Hematopoietic multipotent progenitor cell treated with erythropoietin and hydrocortisone succinate and interleukin-3 and kit ligand, for 4 days (in vitro differentiated cells): ENCODE data around the gene THBS3.
"Not testable (repeated sequence)": the region's sequence is repeated elsewhere in the genome, so short reads cannot be mapped to it uniquely, and the experiment has no call there.

Experiments used
- DNase-seq: peaks from one replicate; pipeline ENCODE4 v3.0.0-alpha.2; 2015

The THBS3 gene

GRCh38 chr1:155206891-155207805 is 549 bp downstream of the THBS3 start:
- peak; percentile 94 for DNase-seq

- DNase-seq = no peak
Observed at GRCh38 chr1:155205969-155206593, 1.6 kb downstream of the THBS3 start.

GRCh38 chr1:155205035-155205434 is 2.7 kb downstream of the THBS3 start:
- DNase-seq = no peak

DNA sequence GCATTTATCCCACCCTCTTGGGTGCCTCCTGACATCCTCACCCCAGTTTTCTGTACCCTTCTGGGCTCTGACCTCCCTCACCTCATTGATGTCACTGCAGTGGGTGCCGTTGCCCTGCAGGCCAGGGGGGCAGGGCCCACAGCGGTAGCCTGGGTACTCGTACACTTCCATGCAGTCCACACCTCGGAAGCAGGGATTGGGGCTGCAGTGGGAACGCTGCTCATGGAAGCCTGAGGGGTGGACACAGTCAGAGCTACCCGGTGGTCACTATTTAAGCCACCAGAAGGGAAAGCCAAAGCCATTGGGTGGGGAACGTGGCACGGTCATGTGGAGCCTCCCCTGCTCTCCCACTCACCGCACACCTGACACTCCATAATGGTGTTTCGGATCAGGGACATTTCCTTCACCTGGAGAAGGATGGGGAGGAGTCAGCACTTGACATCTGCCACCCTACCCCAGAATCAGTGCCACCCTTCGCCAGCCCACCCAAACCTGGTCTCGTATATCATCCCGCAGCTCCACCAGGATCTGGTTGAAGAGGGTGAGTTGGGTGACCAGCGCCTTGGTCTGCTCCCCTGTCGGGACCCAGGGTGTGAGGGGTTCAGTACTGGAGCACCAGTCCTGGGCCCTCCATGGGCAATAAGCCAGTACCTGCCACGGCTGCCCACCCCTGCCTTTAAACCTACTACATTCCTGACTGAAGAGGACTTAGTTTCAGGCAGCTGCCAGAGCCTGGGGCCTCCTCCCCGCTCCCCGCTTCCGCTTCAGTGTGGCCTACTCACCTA is 4.8 kb downstream of the THBS3 start:
- no peak for DNase-seq

- no peak for DNase-seq
Observed at GRCh38 chr1:155202198-155202597, 5.5 kb downstream of the THBS3 start.

- DNase-seq = no peak
Observed at GRCh38 chr1:155200920-155201319, 6.8 kb downstream of the THBS3 start.

DNA sequence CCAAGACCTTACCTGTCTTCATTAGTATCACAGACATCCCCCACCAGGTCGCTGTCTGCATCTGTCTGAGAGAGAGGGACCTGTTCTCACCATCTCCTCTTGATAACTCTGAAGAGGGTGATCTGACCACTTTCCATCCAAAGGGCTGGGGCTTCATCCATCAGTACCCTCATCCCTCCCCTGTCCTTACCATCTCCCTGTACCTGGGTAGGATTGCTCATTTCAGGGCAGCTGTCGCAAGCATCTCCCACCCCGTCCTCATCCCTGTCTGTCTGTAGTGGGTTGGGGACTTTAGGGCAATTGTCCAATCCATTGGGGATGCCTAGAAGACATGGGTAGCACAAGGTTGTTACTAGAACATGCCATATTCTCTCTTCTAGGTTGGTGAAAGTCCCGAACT is 7.9 kb downstream of the THBS3 start:
- no peak for DNase-seq

GRCh38 chr1:155198547-155198906 is 9.2 kb downstream of the THBS3 start:
- DNase-seq = no peak

DNA sequence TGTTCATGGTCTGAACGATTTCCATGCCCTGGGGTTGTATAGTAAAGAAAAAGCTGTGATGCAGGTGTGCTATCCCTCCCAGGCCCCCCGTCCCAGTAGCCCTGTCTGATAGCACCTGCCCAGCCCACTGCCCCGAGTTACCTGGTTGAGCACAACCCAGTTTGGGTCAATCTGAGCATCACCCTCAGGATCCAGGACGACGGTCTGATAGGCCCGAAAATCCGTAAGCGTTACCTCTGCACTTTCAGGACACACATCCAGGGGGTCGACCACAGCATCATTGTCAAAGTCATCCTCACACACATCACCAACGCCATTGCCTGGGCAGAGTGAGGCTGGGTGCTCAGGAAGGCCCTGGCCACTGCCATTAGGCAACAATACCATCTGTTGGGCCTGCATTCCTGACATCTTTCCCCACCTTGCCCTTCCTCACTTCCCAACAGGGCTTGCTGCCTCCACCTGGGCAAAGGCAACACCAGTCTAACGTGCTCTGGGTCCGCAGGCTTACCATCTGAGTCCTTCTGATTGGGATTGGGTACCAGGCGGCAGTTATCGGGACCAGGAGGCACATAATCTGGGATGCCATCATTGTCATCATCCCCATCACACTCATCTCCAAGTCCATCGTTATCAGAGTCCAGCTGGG is 9.7 kb downstream of the THBS3 start:
- no peak for DNase-seq

- no peak for DNase-seq
Observed at GRCh38 chr1:155196893-155197638, 10.6 kb downstream of the THBS3 start.

GRCh38 chr1:155196103-155196892 is 11.4 kb downstream of the THBS3 start:
- no peak for DNase-seq

DNA sequence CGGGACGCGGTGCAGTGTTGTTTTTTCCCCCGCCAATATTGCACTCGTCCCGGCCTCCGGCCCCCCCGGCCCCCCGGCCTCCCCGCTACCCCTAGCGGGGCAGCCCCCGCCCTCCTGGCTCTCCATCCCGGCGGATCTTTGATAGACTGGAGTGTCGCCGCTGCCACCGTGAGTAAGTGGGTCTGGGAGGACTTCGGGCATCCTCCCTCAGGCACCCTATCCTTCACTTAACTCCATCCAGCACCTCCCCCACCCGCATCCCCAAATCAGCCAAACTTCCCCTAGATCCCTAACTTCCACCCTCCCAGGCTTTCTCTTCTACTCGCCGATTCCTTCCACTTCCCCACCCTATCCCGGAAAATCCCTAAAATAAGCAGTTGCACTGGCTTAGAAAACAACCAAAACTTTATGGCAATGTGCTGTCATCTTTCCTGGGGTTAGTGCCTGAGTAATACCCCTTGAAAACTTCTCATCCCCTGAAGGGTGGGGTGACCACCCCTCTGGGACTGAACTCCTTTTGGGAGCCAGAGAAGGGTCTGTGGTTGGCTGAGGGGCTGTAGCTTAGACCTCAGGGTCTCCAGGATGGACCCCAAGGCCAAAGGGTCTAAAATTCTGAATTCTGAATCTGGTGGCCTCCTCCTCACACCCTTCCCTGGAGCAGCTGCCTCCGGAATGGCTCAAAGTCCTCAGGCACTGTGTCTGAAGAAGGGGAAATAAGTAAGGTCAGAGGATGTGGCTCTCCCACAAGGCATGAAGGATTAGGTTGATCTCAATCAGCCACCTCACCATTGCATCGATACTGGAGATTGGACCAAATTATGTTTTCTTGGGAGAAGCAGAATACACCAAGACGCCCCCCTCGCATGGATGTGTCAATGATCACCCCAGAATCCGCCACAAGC is 12.2 kb downstream of the THBS3 start:
- DNase-seq = no peak

DNA sequence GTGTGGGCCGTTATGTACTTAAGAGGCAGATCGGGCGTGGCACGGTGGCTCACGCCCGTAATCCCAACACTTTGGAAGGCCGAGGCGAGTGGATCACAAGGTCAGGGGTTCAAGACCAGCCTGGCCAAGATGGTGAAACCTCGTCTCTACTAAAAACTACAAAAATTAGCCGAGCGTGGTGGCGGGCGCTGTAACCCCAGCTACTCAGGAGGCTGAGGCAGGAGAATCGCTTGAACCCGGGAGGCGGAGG is 13.8 kb downstream of the THBS3 start:
- DNase-seq = not testable (repeated sequence)

DNA sequence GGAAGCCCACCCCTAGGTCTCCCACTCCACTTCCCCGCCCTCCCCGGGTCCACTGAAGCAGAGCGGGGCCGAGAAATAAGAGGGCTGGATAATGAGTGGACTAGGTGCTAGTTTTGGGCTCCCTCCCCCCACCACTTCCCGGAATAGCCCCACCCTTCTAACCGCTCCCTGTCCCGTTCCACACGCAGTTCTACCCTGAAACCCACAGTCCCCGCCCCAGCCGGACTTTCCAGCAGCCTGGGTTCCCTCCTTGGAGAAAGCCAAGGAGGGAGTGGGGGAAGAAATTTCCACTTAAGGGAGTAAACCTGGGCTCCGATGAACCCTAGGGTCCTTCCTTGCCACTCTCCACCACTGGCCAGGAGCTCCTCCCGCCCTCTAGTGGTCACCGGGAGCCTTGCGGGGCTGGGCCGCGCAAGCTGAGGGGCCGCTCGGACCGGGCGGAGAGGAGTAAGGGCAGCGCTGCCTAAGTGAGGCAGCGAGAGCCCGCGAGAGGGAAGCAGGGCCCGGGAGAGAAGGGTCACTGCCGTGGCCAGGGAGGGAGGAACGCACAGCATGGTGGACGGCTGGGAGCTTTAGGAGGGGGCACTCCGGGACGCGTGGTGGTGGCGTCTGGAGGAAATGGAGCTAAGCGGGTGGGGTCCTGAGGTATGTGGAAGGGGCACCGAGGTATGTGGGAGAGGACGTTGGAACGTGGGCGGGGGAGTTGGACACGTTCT is 14.3 kb downstream of the THBS3 start:
- DNase-seq = peak; percentile 96

GRCh38 chr1:155192346-155193274 is 15.1 kb downstream of the THBS3 start:
- peak; percentile 92 for DNase-seq

DNA sequence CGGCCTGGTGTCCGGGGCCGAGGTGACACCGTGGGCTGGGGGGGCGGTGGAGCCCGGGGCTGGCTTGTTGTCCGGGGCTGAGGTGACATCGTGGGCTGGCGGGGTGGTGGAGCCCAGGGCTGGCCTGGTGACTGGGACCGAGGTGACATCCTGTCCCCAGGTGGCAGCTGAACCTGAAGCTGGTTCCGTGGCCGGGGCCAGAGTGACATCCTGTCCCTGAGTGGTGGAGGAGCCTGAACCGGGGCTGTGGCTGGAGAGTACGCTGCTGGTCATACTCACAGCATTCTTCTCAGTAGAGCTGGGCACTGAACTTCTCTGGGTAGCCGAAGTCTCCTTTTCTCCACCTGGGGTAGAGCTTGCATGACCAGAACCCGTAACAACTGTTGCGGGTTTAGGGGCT is 15.8 kb downstream of the THBS3 start:
- no peak for DNase-seq

GRCh38 chr1:155189926-155190325 is 17.8 kb downstream of the THBS3 start:
- not testable (repeated sequence) for DNase-seq

DNA sequence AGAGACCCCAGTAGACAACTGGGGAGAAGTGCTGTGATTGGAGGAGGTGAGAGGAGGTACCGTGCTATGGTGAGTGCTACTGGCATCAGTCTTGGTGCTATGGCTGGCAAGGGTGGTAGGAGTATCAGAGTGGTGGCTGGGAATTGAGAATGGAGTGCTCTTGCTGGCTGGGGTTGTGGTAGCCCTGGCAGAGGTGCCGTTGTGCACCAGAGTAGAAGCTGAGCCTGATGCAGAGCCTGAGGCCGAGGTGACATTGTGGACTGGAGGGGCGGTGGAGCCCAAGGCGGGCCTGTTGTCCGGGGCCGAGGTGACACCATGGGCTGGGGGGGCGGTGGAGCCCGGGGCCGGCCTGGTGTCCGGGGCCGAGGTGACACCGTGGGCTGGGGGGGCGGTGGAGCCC is 19.4 kb downstream of the THBS3 start:
- DNase-seq = no peak

DNA sequence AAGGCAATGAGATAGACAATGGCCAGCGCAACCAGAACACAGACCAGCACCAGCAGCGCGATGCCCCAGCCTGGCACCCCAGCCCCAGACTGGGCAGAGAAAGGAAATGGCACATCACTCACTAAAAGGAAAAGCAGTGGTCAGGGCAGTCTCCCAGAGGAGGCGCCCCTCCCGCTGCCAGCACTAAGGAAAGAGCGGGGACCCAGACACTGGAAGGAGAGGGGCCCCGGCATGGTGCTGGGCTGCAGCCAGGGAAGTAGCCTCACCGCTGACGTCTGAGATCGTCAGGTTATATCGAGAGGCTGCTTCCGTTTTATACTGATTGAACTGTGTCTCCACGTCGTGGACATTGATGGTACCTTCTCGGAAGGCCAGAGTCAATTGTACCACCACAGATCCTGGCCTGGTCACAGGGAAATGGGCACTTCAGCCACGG is 20.2 kb downstream of the THBS3 start:
- DNase-seq = no peak
